Measurements from ENCODE around the gene DHX57. TPM values are rescaled to one million over a fixed set of nuclear protein-coding genes. Genes with fewer than 3 reads are reported as not detected.

The DHX57 gene
- total RNA-seq, 1 donor from 2014 or later = 12.5 TPM

GRCh38 chr2:38750011-38750890 lies 125.5 kb downstream of the DHX57 start:
- TF ChIP-seq CTCF (IDR thresholded peaks at IDR 0.05; ENCODE audit: insufficient read depth, low read length, poor library complexity, severe bottlenecking) = no peak
- Histone ChIP-seq H3K27me3 (ENCODE audit: control insufficient read depth, insufficient read depth, low read length) (no peaks in the 10 kb centered on the region), H3K4me3 (ENCODE audit: low read depth, low read length) (peak overlapping the region; percentile 93), H3K36me3 (ENCODE audit: control insufficient read depth, insufficient read depth, low read length) (peaks cover 3% of the 10 kb centered on the region)
- no peak for DNase-seq (ENCODE audit: low read depth)

- TF ChIP-seq CTCF (IDR thresholded peaks at IDR 0.05; ENCODE audit: insufficient read depth, low read length, poor library complexity, severe bottlenecking) = no peak
- DNase-seq (ENCODE audit: low read depth) = no peak
- no peaks in the 10 kb centered on the region for H3K27me3 ChIP-seq (ENCODE audit: control insufficient read depth, insufficient read depth, low read length)
- H3K36me3 ChIP-seq (ENCODE audit: control insufficient read depth, insufficient read depth, low read length) = peaks cover 3% of the 10 kb centered on the region
- H3K4me3 ChIP-seq (ENCODE audit: low read depth, low read length) = peak overlapping the region; percentile 93
Observed at GRCh38 chr2:38748943-38749804, 126.6 kb downstream of the DHX57 start.

GRCh38 chr2:38748391-38748790 lies 127.3 kb downstream of the DHX57 start:
- Histone ChIP-seq H3K27me3 (ENCODE audit: control insufficient read depth, insufficient read depth, low read length) (no peaks in the 10 kb centered on the region), H3K36me3 (ENCODE audit: control insufficient read depth, insufficient read depth, low read length) (peaks cover 3% of the 10 kb centered on the region), H3K4me3 (ENCODE audit: low read depth, low read length) (no peak overlapping the region)
- TF ChIP-seq CTCF (IDR thresholded peaks at IDR 0.05; ENCODE audit: insufficient read depth, low read length, poor library complexity, severe bottlenecking) = no peak
- no peak for DNase-seq (ENCODE audit: low read depth)

- DNase-seq (ENCODE audit: low read depth) = no peak
- Histone ChIP-seq H3K27me3 (ENCODE audit: control insufficient read depth, insufficient read depth, low read length) (no peaks in the 10 kb centered on the region), H3K4me3 (ENCODE audit: low read depth, low read length) (no peak overlapping the region), H3K36me3 (ENCODE audit: control insufficient read depth, insufficient read depth, low read length) (peaks cover 3% of the 10 kb centered on the region)
- no peak for TF ChIP-seq CTCF (IDR thresholded peaks at IDR 0.05; ENCODE audit: insufficient read depth, low read length, poor library complexity, severe bottlenecking)
Observed at GRCh38 chr2:38747819-38748218, 127.9 kb downstream of the DHX57 start.

Other genes starting within 250 kb of the DHX57 start
- gene GALM, start 209.8 kb downstream of the DHX57 start, total RNA-seq = 10.1 and 11.1 TPM in 2 replicates
- 67.6 and 73.8 TPM in 2 replicates for gene SRSF7, start 124.6 kb downstream of the DHX57 start, total RNA-seq
- 3.7 and 7.1 TPM in 2 replicates for gene GEMIN6, start 97.7 kb downstream of the DHX57 start, total RNA-seq
- 14.1 and 22.7 TPM in 2 replicates for gene MORN2, start within 50 bp of the DHX57 start, total RNA-seq
- gene ARHGEF33, start 13.9 kb upstream of the DHX57 start, total RNA-seq = 0.14 and 0.46 TPM in 2 replicates
- 16.4 and 18.7 TPM in 2 replicates for gene SOS1, start 245.1 kb upstream of the DHX57 start, total RNA-seq

All from kidney epithelial cell (primary cell).